Measurements from ENCODE around the gene IGF2. TPM values are rescaled to one million over a fixed set of nuclear protein-coding genes. Genes with fewer than 3 reads are reported as not detected.
"Not testable (repeated sequence)": the region's sequence is repeated elsewhere in the genome, so short reads cannot be mapped to it uniquely, and the experiment has no call there.

Gene IGF2
- total RNA-seq, 4 donors from 2014 or later, result 0.76 to 35.3 (median 2.8) TPM

DNA sequence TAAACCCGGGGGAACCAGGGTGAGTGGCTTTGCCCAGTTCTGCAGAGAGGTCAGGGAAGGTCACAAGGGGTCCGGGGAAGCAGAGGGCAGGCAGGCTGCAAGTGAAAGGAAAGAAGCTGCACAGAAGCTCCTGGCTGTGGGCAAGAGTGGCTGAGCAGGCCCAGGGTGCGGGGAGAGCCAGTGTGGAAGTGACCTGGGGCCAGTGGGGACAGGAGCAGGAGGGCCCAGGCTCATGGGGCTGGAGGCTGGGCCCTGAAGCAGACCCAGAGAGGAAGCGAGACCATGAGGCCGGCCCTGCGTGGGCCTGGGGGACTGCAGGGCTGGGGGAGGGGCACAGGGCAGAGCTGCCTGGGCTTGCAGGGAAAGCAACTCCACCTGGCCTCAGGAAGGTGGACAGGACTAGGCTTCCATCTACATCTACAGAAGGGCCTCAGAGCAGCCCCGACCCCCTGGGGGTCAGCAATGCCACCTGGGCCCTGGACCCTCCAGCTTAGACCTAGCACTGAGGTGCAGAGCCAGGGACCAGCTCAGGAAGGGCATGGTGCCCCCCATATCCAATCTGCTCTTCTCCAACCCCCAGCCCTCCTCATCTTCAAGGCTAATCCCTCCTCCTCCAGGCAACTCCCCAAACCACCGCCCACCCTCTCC, 11.6 kb downstream of the IGF2 start:
- TF ChIP-seq, protein P1, sequence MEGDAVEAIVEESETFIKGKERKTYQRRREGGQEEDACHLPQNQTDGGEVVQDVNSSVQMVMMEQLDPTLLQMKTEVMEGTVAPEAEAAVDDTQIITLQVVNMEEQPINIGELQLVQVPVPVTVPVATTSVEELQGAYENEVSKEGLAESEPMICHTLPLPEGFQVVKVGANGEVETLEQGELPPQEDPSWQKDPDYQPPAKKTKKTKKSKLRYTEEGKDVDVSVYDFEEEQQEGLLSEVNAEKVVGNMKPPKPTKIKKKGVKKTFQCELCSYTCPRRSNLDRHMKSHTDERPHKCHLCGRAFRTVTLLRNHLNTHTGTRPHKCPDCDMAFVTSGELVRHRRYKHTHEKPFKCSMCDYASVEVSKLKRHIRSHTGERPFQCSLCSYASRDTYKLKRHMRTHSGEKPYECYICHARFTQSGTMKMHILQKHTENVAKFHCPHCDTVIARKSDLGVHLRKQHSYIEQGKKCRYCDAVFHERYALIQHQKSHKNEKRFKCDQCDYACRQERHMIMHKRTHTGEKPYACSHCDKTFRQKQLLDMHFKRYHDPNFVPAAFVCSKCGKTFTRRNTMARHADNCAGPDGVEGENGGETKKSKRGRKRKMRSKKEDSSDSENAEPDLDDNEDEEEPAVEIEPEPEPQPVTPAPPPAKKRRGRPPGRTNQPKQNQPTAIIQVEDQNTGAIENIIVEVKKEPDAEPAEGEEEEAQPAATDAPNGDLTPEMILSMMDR (IDR thresholded peaks at IDR 0.05), result no peak
- no peaks in the 10 kb centered on the region for H3K36me3 ChIP-seq
- peaks cover 0 to 74% (median under 1%) of the 10 kb centered on the region in 4 donors for H3K27me3 ChIP-seq
- no peak for DNase-seq
- H3K9me3 ChIP-seq, result no peaks in the 10 kb centered on the region
- no peak overlapping the region for H3K27ac ChIP-seq
- H3K4me1 ChIP-seq, result peaks cover 0 to 2% (median 0%) of the 10 kb centered on the region in 3 donors
- no peak overlapping the region for H3K4me3 ChIP-seq
- WGBS, 2 donors, result 60 to 74% methylated on average over 6 to 8 of the region's 8 CpGs
- intact Hi-C loops (cut with DNase I), result no loop called here

DNA sequence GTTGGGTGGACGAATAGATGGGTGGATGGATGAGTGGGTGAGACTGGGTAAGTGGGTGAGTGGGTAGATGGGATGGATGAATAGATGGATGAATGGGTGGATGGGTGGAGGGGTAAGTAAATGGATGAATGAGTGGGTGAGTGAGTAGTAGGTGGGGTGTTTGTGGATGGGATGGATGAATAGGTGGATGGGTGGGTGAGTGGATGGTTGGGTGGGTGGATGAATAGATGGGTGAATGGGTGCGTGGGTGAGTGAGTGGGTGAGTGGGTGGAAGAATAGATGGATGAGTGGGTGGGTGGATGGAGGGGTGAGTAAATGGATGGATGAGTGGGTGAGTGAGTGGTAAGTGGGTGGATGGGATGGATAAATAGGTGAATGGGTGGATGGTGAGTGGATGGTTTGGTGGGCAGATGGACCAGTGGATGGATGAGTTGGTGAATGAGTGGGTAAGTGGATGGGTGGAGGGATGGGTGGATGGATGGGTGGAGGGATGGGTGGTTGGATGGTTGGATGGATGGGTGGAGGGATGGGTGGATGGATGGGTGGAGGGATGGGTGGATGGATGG, 12.6 kb downstream of the IGF2 start:
- no peaks in the 10 kb centered on the region for H3K36me3 ChIP-seq
- intact Hi-C loops (cut with DNase I), result no loop called here
- TF ChIP-seq, protein P1 (IDR thresholded peaks at IDR 0.05), result no peak
- no peak for TF ChIP-seq POLR2A (IDR thresholded peaks at IDR 0.05)
- WGBS, 2 donors, result 73 to 75% methylated on average over 2 of the region's 2 CpGs
- peaks cover 0 to 74% (median 4%) of the 10 kb centered on the region in 4 donors for H3K27me3 ChIP-seq
- no peak overlapping the region for H3K27ac ChIP-seq
- H3K9me3 ChIP-seq, result no peaks in the 10 kb centered on the region
- peaks cover 0 to 8% (median 0%) of the 10 kb centered on the region in 3 donors for H3K4me1 ChIP-seq
- no peak for DNase-seq
- no peak overlapping the region for H3K4me3 ChIP-seq

DNA sequence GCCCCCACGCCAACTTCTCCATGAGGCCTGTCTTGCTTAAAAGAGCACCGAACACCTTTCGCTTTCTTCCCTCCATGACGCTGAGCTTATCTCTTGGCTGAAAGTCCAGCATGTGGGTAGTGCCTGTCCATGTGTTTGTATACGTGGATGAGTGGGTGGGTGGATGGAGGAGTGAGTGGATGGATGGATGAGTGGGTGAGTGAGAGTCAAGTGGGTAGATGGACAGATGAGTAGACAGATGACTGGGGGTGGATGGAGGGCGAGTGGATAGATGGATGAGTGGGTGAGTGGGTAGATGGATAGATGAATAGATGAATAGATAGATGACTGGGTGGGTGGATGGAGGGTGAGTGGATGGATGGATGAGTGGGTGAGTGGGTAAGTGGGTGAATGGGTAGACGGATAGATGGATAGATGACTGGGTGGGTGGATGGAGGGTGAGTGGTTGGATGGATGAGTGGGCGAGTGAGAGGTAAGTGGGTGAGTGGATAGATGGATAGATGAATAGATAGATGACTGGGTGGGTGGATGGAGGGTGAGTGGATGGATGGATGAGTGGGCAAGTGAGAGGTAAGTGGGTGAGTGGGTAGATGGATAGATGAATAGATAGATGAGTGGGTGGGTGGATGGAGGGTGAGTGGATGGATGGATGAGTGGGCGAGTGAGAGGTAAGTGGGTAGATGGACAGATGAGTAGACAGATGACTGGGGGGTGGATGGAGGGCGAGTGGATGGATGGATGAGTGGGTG, 14.3 kb downstream of the IGF2 start:
- H3K4me3 ChIP-seq; H3K9me3 ChIP-seq; H3K27ac ChIP-seq; DNase-seq; H3K36me3 ChIP-seq; intact Hi-C loops (cut with DNase I); H3K4me1 ChIP-seq: not testable (repeated sequence)
- WGBS, 2 donors, result 83 to 85% methylated on average over 10 of the region's 10 CpGs
- H3K27me3 ChIP-seq, result peaks cover 0 to 75% (median 4%) of the 10 kb centered on the region in 4 donors

DNA sequence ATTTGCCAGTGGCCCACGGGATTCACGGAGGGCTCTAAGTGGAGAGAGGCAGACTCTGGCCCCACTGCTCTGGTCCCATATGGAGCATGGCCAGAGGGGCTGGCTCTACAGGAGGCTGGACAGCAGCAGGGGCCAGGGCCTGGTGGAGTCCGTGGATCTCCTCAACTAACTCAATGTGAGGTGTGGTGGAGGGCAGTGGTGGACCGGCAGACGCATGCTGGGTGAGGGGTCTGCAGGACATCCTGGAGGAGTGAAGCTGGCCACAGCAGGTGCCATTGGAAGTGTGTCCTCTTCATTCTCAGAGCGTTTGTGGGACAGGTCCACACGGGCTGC, 15.6 kb downstream of the IGF2 start:
- H3K4me1 ChIP-seq, result peaks cover 0 to 8% (median 0%) of the 10 kb centered on the region in 3 donors
- no peak for DNase-seq
- no peak overlapping the region for H3K4me3 ChIP-seq
- peaks cover 0 to 71% (median 4%) of the 10 kb centered on the region in 4 donors for H3K27me3 ChIP-seq
- TF ChIP-seq, protein P1 (IDR thresholded peaks at IDR 0.05), result no peak
- TF ChIP-seq POLR2A (IDR thresholded peaks at IDR 0.05), result no peak
- no peak overlapping the region for H3K27ac ChIP-seq
- H3K9me3 ChIP-seq, result no peaks in the 10 kb centered on the region
- intact Hi-C loops (cut with DNase I), result no loop called here
- H3K36me3 ChIP-seq, result no peaks in the 10 kb centered on the region
- 85 to 88% methylated on average over 3 to 6 of the region's 7 CpGs for WGBS, 2 donors

DNA sequence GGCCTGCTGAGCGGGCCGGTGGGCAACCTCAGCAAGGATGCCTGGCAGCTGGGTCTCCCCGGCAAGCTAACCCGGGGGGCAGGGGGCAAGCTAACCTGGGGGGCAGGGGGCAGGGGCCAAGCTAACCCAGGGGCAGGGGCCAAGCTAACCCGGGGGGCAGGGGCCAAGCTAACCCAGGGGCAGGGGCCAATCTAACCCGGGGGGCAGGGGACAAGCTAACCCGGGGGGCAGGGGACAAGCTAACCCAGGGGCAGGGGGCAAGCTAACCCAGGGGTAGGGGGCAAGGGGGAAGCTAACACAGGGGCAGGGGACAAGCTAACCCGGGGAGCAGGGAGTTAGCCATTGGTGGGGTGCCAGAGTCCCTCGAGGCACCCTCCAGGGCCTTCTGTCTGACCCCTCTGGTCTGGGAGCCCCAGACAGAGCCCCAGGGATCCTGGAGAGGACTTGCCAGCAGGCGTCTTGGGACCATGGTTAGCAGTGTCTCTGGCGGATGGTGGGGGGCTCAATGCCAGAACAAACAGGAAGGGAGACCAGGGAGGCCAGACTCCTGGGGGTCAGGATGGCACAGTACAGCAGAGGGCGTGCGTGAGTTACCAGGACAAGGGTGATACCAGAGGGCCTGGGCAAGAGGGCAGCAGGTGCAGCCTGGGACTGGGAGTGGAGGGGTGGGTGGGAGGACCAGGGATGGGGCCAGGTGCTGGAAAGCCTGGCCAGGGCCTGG, 16.1 kb downstream of the IGF2 start:
- no peak overlapping the region for H3K4me3 ChIP-seq
- WGBS, 2 donors, result 65 to 66% methylated on average over 6 to 7 of the region's 13 CpGs
- H3K9me3 ChIP-seq, result no peaks in the 10 kb centered on the region
- H3K27me3 ChIP-seq, result peaks cover 0 to 69% (median 4%) of the 10 kb centered on the region in 4 donors
- intact Hi-C loops (cut with DNase I), result no loop called here
- TF ChIP-seq, protein P1 (IDR thresholded peaks at IDR 0.05), result no peak
- no peak for TF ChIP-seq POLR2A (IDR thresholded peaks at IDR 0.05)
- no peak for DNase-seq
- no peaks in the 10 kb centered on the region for H3K36me3 ChIP-seq
- no peak overlapping the region for H3K27ac ChIP-seq
- peaks cover 0 to 8% (median 0%) of the 10 kb centered on the region in 3 donors for H3K4me1 ChIP-seq

All from esophagus squamous epithelium (tissue), 5 donors.